Measurements from ENCODE around the gene AKR1C2. TPM values are rescaled to one million over a fixed set of nuclear protein-coding genes. Genes with fewer than 3 reads are reported as not detected.
"Not testable (repeated sequence)": the region's sequence is repeated elsewhere in the genome, so short reads cannot be mapped to it uniquely, and the experiment has no call there.

AKR1C2 gene
- total and polyA plus RNA-seq, 4 donors: 44.7 to 121 (median 53.8) TPM

DNA sequence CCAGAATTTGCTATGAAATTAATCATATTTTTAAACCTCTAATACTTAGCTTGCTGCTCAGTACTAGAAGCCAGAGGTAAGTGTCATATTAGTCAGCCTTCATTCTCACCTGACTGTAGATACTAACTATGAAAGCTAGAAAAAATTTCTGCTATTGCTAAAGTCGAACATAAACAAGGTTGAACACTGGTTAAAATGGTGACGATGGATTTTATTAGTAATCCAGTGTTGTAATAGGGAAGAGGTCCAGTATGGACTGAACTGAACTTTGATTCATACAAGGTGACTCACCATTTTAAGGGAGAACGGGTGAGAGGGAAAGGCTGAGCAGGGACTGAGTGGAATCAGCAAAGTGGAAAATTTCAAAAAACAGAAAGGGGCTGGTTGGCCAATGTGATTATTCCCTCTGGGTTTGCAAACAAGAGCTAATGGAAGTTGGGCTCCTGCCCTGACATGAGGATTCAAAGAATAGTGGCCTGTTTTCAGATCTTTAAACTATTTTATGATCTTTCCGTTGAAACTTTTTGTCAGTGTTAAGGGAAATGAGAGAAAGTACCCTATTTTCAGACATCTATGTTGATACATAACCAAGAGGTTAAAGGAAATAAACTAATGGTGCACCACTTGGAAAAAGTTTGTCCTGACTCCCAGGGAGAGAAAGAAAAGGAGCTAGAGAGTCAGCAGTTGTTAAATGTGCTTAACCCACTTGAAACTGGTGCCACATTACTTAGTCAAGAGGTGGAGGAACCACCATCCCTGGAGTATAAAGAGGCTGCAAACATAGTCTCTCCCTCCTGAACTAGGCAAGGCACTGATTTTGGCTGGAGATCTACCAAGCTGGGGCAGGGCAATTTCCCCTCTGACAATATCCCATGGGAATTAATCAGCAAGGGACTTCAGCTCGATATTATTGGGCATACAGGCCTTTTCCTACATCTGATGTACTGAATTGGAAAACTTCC lies 55.7 kb downstream of the AKR1C2 start:
- DNase-seq: peak in 1 of 2 donors; percentile 58
- Histone ChIP-seq H3K4me1 (ENCODE audit: control insufficient read depth in 1 of 2, insufficient read depth in 2 of 2, low read length in 2 of 2) (peaks cover 2 to 19% of the 10 kb centered on the region in 2 donors), H3K4me3 (ENCODE audit: low read length in 2 of 2) (no peak overlapping the region), H3K36me3 (ENCODE audit: control insufficient read depth in 1 of 2, insufficient read depth in 2 of 2, low read length in 1 of 2) (no peaks in the 10 kb centered on the region), H3K9me3 (ENCODE audit: control insufficient read depth, low read length) (no peaks in the 10 kb centered on the region), H3K27me3 (ENCODE audit: control insufficient read depth in 1 of 2, insufficient read depth in 2 of 2, low read length in 1 of 2) (no peaks in the 10 kb centered on the region), H3K27ac (ENCODE audit: low read depth in 1 of 2, low read length in 2 of 2) (peak overlapping the region; percentile 96 to 98)
- intact Hi-C loops (cut with DNase I): loop anchor here (5.0 to 10.0 kb wide), 2 partner anchors 96 to 127 kb away; no protein-coding TSS in a partner anchor
- ATAC-seq (ENCODE audit: low FRiP score): peak; percentile 93
- WGBS, 2 donors: 8 to 9% methylated on average over 5 of the region's 5 CpGs

GRCh38 chr10:4947039-4947634 lies 56.5 kb downstream of the AKR1C2 start:
- H3K27me3 ChIP-seq (ENCODE audit: control insufficient read depth in 1 of 2, insufficient read depth in 2 of 2, low read length in 1 of 2): no peaks in the 10 kb centered on the region
- H3K27ac ChIP-seq (ENCODE audit: low read depth in 1 of 2, low read length in 2 of 2): peak overlapping the region; percentile 63 to 67
- DNase-seq: no peak
- peak; percentile 54 for ATAC-seq (ENCODE audit: low FRiP score)
- H3K4me3 ChIP-seq (ENCODE audit: low read length in 2 of 2): no peak overlapping the region
- no peaks in the 10 kb centered on the region for H3K9me3 ChIP-seq (ENCODE audit: control insufficient read depth, low read length)
- no peaks in the 10 kb centered on the region for H3K36me3 ChIP-seq (ENCODE audit: control insufficient read depth in 1 of 2, insufficient read depth in 2 of 2, low read length in 1 of 2)
- peaks cover 4 to 19% of the 10 kb centered on the region in 2 donors for H3K4me1 ChIP-seq (ENCODE audit: control insufficient read depth in 1 of 2, insufficient read depth in 2 of 2, low read length in 2 of 2)
- intact Hi-C loops (cut with DNase I): loop anchor here (5.0 to 10.0 kb wide), 2 partner anchors 95 to 128 kb away; no protein-coding TSS in a partner anchor

GRCh38 chr10:4945766-4946717 lies 57.6 kb downstream of the AKR1C2 start:
- intact Hi-C loops (cut with DNase I): loop anchor here (5.0 to 10.0 kb wide), 2 partner anchors 94 to 129 kb away; no protein-coding TSS in a partner anchor
- peak overlapping the region; percentile 67 for H3K27ac ChIP-seq (ENCODE audit: low read depth in 1 of 2, low read length in 2 of 2)
- no peaks in the 10 kb centered on the region for H3K9me3 ChIP-seq (ENCODE audit: control insufficient read depth, low read length)
- H3K36me3 ChIP-seq (ENCODE audit: control insufficient read depth in 1 of 2, insufficient read depth in 2 of 2, low read length in 1 of 2): no peaks in the 10 kb centered on the region
- DNase-seq (no peak), ATAC-seq (ENCODE audit: low FRiP score) (no peak)
- 92 to 94% methylated on average over 2 of the region's 2 CpGs for WGBS, 2 donors
- no peaks in the 10 kb centered on the region for H3K27me3 ChIP-seq (ENCODE audit: control insufficient read depth in 1 of 2, insufficient read depth in 2 of 2, low read length in 1 of 2)
- peaks cover 7 to 16% of the 10 kb centered on the region in 2 donors for H3K4me1 ChIP-seq (ENCODE audit: control insufficient read depth in 1 of 2, insufficient read depth in 2 of 2, low read length in 2 of 2)
- no peak overlapping the region for H3K4me3 ChIP-seq (ENCODE audit: low read length in 2 of 2)

DNA sequence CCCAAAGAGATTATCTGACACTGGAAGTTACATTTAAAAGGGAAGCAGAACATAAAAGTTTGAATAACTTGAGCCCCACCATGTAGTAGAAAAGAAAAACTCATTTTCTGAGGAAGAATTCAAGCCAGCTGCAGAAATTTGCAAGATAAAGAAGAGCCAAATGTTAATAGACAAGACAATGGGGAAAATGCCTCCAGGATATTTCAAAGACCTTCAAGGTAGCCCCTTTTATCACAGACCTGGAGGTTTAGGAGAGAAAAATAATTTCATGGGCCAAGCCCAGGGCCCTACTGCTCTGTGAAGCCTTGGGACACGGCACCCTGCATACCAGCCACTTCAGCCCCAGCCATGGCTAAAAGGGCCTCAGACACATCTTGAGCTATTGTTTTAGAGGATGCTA lies 58.8 kb downstream of the AKR1C2 start:
- H3K27ac ChIP-seq (ENCODE audit: low read depth in 1 of 2, low read length in 2 of 2): peak overlapping the region; percentile 44 to 52
- H3K36me3 ChIP-seq (ENCODE audit: control insufficient read depth in 1 of 2, insufficient read depth in 2 of 2, low read length in 1 of 2): no peaks in the 10 kb centered on the region
- ATAC-seq (ENCODE audit: low FRiP score): no peak
- WGBS, 2 donors: 90 to 95% methylated on average over 1 of the region's 1 CpG
- intact Hi-C loops (cut with DNase I): loop anchor here (5.0 to 10.0 kb wide), 3 partner anchors 93 to 130 kb away; no protein-coding TSS in a partner anchor
- H3K4me1 ChIP-seq (ENCODE audit: control insufficient read depth in 1 of 2, insufficient read depth in 2 of 2, low read length in 2 of 2): peaks cover 7 to 14% of the 10 kb centered on the region in 2 donors
- no peaks in the 10 kb centered on the region for H3K9me3 ChIP-seq (ENCODE audit: control insufficient read depth, low read length)
- DNase-seq: no peak
- no peak overlapping the region for H3K4me3 ChIP-seq (ENCODE audit: low read length in 2 of 2)
- H3K27me3 ChIP-seq (ENCODE audit: control insufficient read depth in 1 of 2, insufficient read depth in 2 of 2, low read length in 1 of 2): no peaks in the 10 kb centered on the region

GRCh38 chr10:4943821-4944220 lies 59.8 kb downstream of the AKR1C2 start:
- ATAC-seq (ENCODE audit: low FRiP score): no peak
- no peaks in the 10 kb centered on the region for H3K36me3 ChIP-seq (ENCODE audit: control insufficient read depth in 1 of 2, insufficient read depth in 2 of 2, low read length in 1 of 2)
- H3K4me1 ChIP-seq (ENCODE audit: control insufficient read depth in 1 of 2, insufficient read depth in 2 of 2, low read length in 2 of 2): peaks cover 7 to 10% of the 10 kb centered on the region in 2 donors
- H3K9me3 ChIP-seq (ENCODE audit: control insufficient read depth, low read length): no peaks in the 10 kb centered on the region
- DNase-seq: no peak
- no peak overlapping the region for H3K4me3 ChIP-seq (ENCODE audit: low read length in 2 of 2)
- no peaks in the 10 kb centered on the region for H3K27me3 ChIP-seq (ENCODE audit: control insufficient read depth in 1 of 2, insufficient read depth in 2 of 2, low read length in 1 of 2)
- peak overlapping the region; percentile 44 to 91 for H3K27ac ChIP-seq (ENCODE audit: low read depth in 1 of 2, low read length in 2 of 2)
- intact Hi-C loops (cut with DNase I): loop anchor here (5.0 to 10.0 kb wide), 2 partner anchors 128 to 131 kb away; no protein-coding TSS in a partner anchor
- WGBS, 2 donors: 2 to 9% methylated on average over 2 of the region's 2 CpGs

- not testable (repeated sequence) for H3K36me3 ChIP-seq (ENCODE audit: control insufficient read depth in 1 of 2, insufficient read depth in 2 of 2, low read length in 1 of 2); H3K27me3 ChIP-seq (ENCODE audit: control insufficient read depth in 1 of 2, insufficient read depth in 2 of 2, low read length in 1 of 2); H3K4me3 ChIP-seq (ENCODE audit: low read length in 2 of 2); ATAC-seq (ENCODE audit: low FRiP score); H3K4me1 ChIP-seq (ENCODE audit: control insufficient read depth in 1 of 2, insufficient read depth in 2 of 2, low read length in 2 of 2); DNase-seq; H3K9me3 ChIP-seq (ENCODE audit: control insufficient read depth, low read length)
- peak overlapping the region; percentile 44 to 79 for H3K27ac ChIP-seq (ENCODE audit: low read depth in 1 of 2, low read length in 2 of 2)
- intact Hi-C loops (cut with DNase I): loop anchor here (5.0 to 10.0 kb wide), 2 partner anchors 129 to 131 kb away; no protein-coding TSS in a partner anchor
Measured at GRCh38 chr10:4943416-4943815, 60.2 kb downstream of the AKR1C2 start.

DNA sequence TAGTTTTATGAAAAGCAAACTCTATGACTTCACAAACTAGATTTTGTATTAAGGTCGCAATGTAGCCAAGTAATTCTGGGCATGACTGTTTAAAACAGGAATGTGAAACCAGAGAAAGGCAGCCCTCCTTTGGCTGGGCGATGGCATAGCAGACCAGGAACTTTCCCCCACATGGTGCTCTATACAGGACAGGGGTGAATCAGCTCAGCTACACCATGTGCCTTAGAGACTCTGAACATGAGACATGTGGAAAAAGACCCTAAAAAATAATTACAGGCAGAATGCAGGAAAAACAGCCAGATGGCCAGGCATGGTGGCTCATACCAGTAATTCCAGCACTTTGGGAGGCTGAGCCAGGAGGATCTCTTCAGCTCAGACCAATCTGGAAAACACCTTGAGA lies 60.7 kb downstream of the AKR1C2 start:
- peak in 1 of 2 donors; percentile 69 for DNase-seq
- 3 to 11% methylated on average over 2 of the region's 2 CpGs for WGBS, 2 donors
- H3K4me3 ChIP-seq (ENCODE audit: low read length in 2 of 2); H3K4me1 ChIP-seq (ENCODE audit: control insufficient read depth in 1 of 2, insufficient read depth in 2 of 2, low read length in 2 of 2); H3K9me3 ChIP-seq (ENCODE audit: control insufficient read depth, low read length); H3K36me3 ChIP-seq (ENCODE audit: control insufficient read depth in 1 of 2, insufficient read depth in 2 of 2, low read length in 1 of 2); H3K27me3 ChIP-seq (ENCODE audit: control insufficient read depth in 1 of 2, insufficient read depth in 2 of 2, low read length in 1 of 2): not testable (repeated sequence)
- ATAC-seq (ENCODE audit: low FRiP score): peak; percentile 80
- intact Hi-C loops (cut with DNase I): loop anchor here (5.0 to 10.0 kb wide), 2 partner anchors 129 to 132 kb away; no protein-coding TSS in a partner anchor
- H3K27ac ChIP-seq (ENCODE audit: low read depth in 1 of 2, low read length in 2 of 2): peak overlapping the region; percentile 44 to 79
